Stimulated activated CD4-positive, alpha-beta T cell treated with anti-CD3 and anti-CD28 coated beads, Interleukin-4, amount 100 ng/mL, for 48 hours (primary cell): ENCODE results near the gene TMEM250.
"Not testable (repeated sequence)": the region's sequence is repeated elsewhere in the genome, so short reads cannot be mapped to it uniquely, and the experiment has no call there.

Source experiments
- DNase-seq, 2 donors: peaks; one replicate each; pipeline ENCODE4 v3.0.0-alpha.2; 2020; ENCODE audit warnings: low read depth in 2 of 2

The TMEM250 gene

GRCh38 chr9:136118320-136119060, at the start of gene TMEM250:
TSS of gene TMEM250 (minus strand) at chr9:136118875. CDS start at chr9:136116900, 1,975 bp downstream.
- peak; percentile 93 to 95 for DNase-seq

GRCh38 chr9:136163248-136163850, 44.7 kb upstream of the TMEM250 start:
- DNase-seq = no peak

- no peak for DNase-seq
These were observed 42.4 kb upstream of the TMEM250 start for GRCh38 chr9:136160995-136161610.

- DNase-seq = no peak
These were observed 41.7 kb upstream of the TMEM250 start for GRCh38 chr9:136160381-136160841.

- DNase-seq = no peak
These were observed 41.2 kb upstream of the TMEM250 start for GRCh38 chr9:136159851-136160250.

GRCh38 chr9:136157477-136158265, 39.0 kb upstream of the TMEM250 start:
- DNase-seq = no peak

GRCh38 chr9:136156209-136157120, 37.8 kb upstream of the TMEM250 start:
- no peak for DNase-seq

GRCh38 chr9:136155576-136155975, 36.9 kb upstream of the TMEM250 start:
- DNase-seq = no peak

- no peak for DNase-seq
These were observed 36.3 kb upstream of the TMEM250 start for GRCh38 chr9:136154943-136155342.

GRCh38 chr9:136153381-136154065, 34.8 kb upstream of the TMEM250 start:
- no peak for DNase-seq

GRCh38 chr9:136152931-136153330, 34.3 kb upstream of the TMEM250 start:
- DNase-seq = no peak

- no peak for DNase-seq
These were observed 33.8 kb upstream of the TMEM250 start for GRCh38 chr9:136152543-136152866.

- DNase-seq = no peak
These were observed 33.3 kb upstream of the TMEM250 start for GRCh38 chr9:136151848-136152542.

GRCh38 chr9:136151214-136151804, 32.6 kb upstream of the TMEM250 start:
- no peak for DNase-seq

GRCh38 chr9:136150664-136151213, 32.1 kb upstream of the TMEM250 start:
- not testable (repeated sequence) for DNase-seq

GRCh38 chr9:136149853-136150252, 31.2 kb upstream of the TMEM250 start:
- no peak for DNase-seq

GRCh38 chr9:136149337-136149736, 30.7 kb upstream of the TMEM250 start:
- DNase-seq = no peak

GRCh38 chr9:136148766-136149165, 30.1 kb upstream of the TMEM250 start:
- DNase-seq = no peak
